HCT116 (cell line): ENCODE data around the gene CRHR1. TPM values are rescaled to one million over a fixed set of nuclear protein-coding genes. Genes with fewer than 3 reads are reported as not detected.

ENCODE experiments used
- ATAC-seq: fragments of 200-7000 bp; cut with Tn5 transposase; 2 replicates; pipeline ENCODE4 v1.9.1; 2020; ENCODE audit warnings: mild to moderate bottlenecking, moderate library complexity
- BruUV-seq: library from RNA; stranded (reverse); fragments of 400-500 nt; replicated peaks from 2 replicates; lab custom pipeline; 2021; lab: Mats Ljungman, UMichigan
- CTCF ChIA-PET: fragments of 300-600 bp; sonication (Branson Sonifier 250); formaldehyde crosslinking; loops from one replicate; lab custom pipeline; 2021; ENCODE audit warnings: antibody characterized with exemption; lab: Charles Lee
- POLR2A ChIA-PET: fragments of 300-600, 350-600 bp; sonication (Branson Sonifier 250); formaldehyde crosslinking; loops from one replicate; lab custom pipeline; 2021; ENCODE audit warnings: antibody characterized with exemption; lab: Charles Lee
- RAD21 ChIA-PET, 2 experiments: fragments of 300-600 bp; sonication (Branson Sonifier 250); formaldehyde crosslinking; loops; one replicate each; lab custom pipeline; 2023; ENCODE audit warnings: low total read pairs in 2 of 2; ENCODE audit not compliant: uncharacterized antibody in 2 of 2, unreplicated experiment in 2 of 2, low non-redundant PET in 1 of 2; lab: Charles Lee
- DNase-seq: peaks from one replicate; pipeline ENCODE4 v3.0.0-alpha.2; 2010; ENCODE audit warnings: low read depth, low spot score
- H2AFZ ChIP-seq: fragments of 200-600 bp; shearing (Covaris generic), sonication (generic); 2 replicates; pipeline ENCODE4 v1.6.1; 2017; ENCODE audit warnings: low read depth, mixed run types, mixed read lengths, antibody characterized with exemption, low read length; ENCODE audit not compliant: poor library complexity, severe bottlenecking
- H3K27ac ChIP-seq: 2 replicates; pipeline ENCODE4 v1.5.1; 2012; ENCODE audit warnings: low read depth, low read length
- H3K27me3 ChIP-seq: fragments of 200-600 bp; sonication (generic); 2 replicates; pipeline ENCODE4 v1.6.1; 2016; ENCODE audit warnings: mixed run types, low read length, mixed read lengths; ENCODE audit not compliant: insufficient read depth
- H3K36me3 ChIP-seq, 2 experiments: fragments of 200-500 bp in 1 of 2; fragments of 200-600 bp in 1 of 2; sonication (Bioruptor generic) in 1 of 2; sonication (generic) in 1 of 2; 2 replicates each; pipeline versions ENCODE4 v1.5.1 to v1.6.1; 2014 to 2016; ENCODE audit warnings: low read length in 2 of 2, inconsistent platforms in 1 of 2, mixed read lengths in 1 of 2, mixed run types in 1 of 2; ENCODE audit not compliant: insufficient read depth in 2 of 2, control insufficient read depth in 1 of 2
- H3K4me1 ChIP-seq, 2 experiments: fragments of 200-600 bp in 1 of 2; sonication (generic) in 1 of 2; 2 replicates each; pipeline versions ENCODE4 v1.5.1 to v1.6.1; 2012 to 2017; ENCODE audit warnings: low read length in 2 of 2, inconsistent platforms in 1 of 2, mild to moderate bottlenecking in 1 of 2, mixed read lengths in 1 of 2, mixed run types in 1 of 2, moderate library complexity in 1 of 2; ENCODE audit not compliant: insufficient read depth in 2 of 2, control insufficient read depth in 1 of 2
- H3K4me2 ChIP-seq: fragments of 200-600 bp; sonication (generic); 2 replicates; pipeline ENCODE4 v1.6.1; 2017; ENCODE audit warnings: mixed run types, low read length, mixed read lengths
- H3K4me3 ChIP-seq, 2 experiments: fragments of 200-600 bp in 1 of 2; sonication (generic) in 1 of 2; replicated peaks in 1 of 2; 2 replicates each; pipeline ENCODE4 v1.5.1; 2011 to 2016; ENCODE audit warnings: low read length in 2 of 2, control low read depth in 1 of 2, low read depth in 1 of 2, mild to moderate bottlenecking in 1 of 2, mixed read lengths in 1 of 2, mixed run types in 1 of 2
- H3K79me2 ChIP-seq: fragments of 200-600 bp; sonication (generic); 2 replicates; pipeline ENCODE4 v1.6.1; 2017; ENCODE audit warnings: mild to moderate bottlenecking, mixed run types, low read length, moderate library complexity, mixed read lengths; ENCODE audit not compliant: insufficient read depth
- H3K9ac ChIP-seq: fragments of 200-600 bp; sonication (generic); 2 replicates; pipeline ENCODE4 v1.6.1; 2016; ENCODE audit warnings: low read length, mixed read lengths
- H3K9me2 ChIP-seq: fragments of 200-600 bp; sonication (generic), shearing (Covaris generic); 2 replicates; pipeline ENCODE4 v1.6.1; 2017; ENCODE audit warnings: mixed run types, mild to moderate bottlenecking, moderate library complexity; ENCODE audit not compliant: insufficient read depth
- H3K9me3 ChIP-seq, 2 experiments: fragments of 200-500 bp in 1 of 2; fragments of 200-600 bp in 1 of 2; sonication (Bioruptor generic) in 1 of 2; sonication (generic) in 1 of 2; 2 replicates each; pipeline ENCODE4 v1.6.1; 2014 to 2017; ENCODE audit warnings: low read length in 2 of 2, mixed read lengths in 2 of 2, inconsistent platforms in 1 of 2, low read depth in 1 of 2, mild to moderate bottlenecking in 1 of 2, mixed run types in 1 of 2, moderate library complexity in 1 of 2; ENCODE audit not compliant: control insufficient read depth in 1 of 2, insufficient read depth in 1 of 2
- H4K20me1 ChIP-seq: fragments of 200-600 bp; sonication (generic), shearing (Covaris generic); 2 replicates; pipeline ENCODE4 v1.6.1; 2017; ENCODE audit warnings: mixed run types, mild to moderate bottlenecking, moderate library complexity; ENCODE audit not compliant: insufficient read depth
- ATF3 ChIP-seq: IDR thresholded peaks from 2 replicates; pipeline ENCODE4 v1.6.1; 2012
- CEBPB ChIP-seq: IDR thresholded peaks from 2 replicates; pipeline ENCODE4 v1.6.1; 2012; ENCODE audit warnings: low read depth
- CTCF ChIP-seq, 3 experiments: fragments of 200-600 bp in 1 of 3; sonication (generic) in 1 of 3; IDR thresholded peaks in 2 of 3; conservative IDR thresholded peaks in 1 of 3; 2 replicates each; pipeline ENCODE4 v1.5.1; 2012 to 2017; ENCODE audit warnings: low read depth in 2 of 3, low read length in 2 of 3, antibody characterized with exemption in 1 of 3, borderline replicate concordance in 1 of 3, control low read depth in 1 of 3, mild to moderate bottlenecking in 1 of 3, mixed read lengths in 1 of 3, mixed run types in 1 of 3, moderate library complexity in 1 of 3; ENCODE audit not compliant: insufficient read depth in 1 of 3
- ELF1 ChIP-seq: IDR thresholded peaks from 2 replicates; pipeline ENCODE4 v1.6.1; 2012; ENCODE audit warnings: low read depth, borderline replicate concordance
- EZH2 ChIP-seq: fragments of 200-600 bp; sonication (generic); IDR thresholded peaks from 2 replicates; pipeline ENCODE4 v1.6.1; 2017; ENCODE audit warnings: antibody characterized with exemption, mixed run types
- EZH2phosphoT487 ChIP-seq: fragments of 200-600 bp; IDR thresholded peaks from 2 replicates; pipeline ENCODE4 v1.6.1; 2018; ENCODE audit warnings: antibody characterized with exemption, borderline replicate concordance
- FOSL1 ChIP-seq: IDR thresholded peaks from 2 replicates; pipeline ENCODE4 v1.6.1; 2012; ENCODE audit warnings: low read depth
- MAX ChIP-seq: IDR thresholded peaks from 2 replicates; pipeline ENCODE4 v1.6.1; 2012
- POLR2A ChIP-seq: IDR thresholded peaks from 2 replicates; pipeline ENCODE4 v1.7.0; 2011; ENCODE audit warnings: borderline replicate concordance; ENCODE audit not compliant: insufficient read depth, insufficient read length; ENCODE audit errors: extremely low read depth
- POLR2AphosphoS5 ChIP-seq: IDR thresholded peaks from 2 replicates; pipeline ENCODE4 v1.6.1; 2011; ENCODE audit warnings: mild to moderate bottlenecking, low read depth, low read length, moderate library complexity
- RAD21 ChIP-seq: IDR thresholded peaks from 2 replicates; pipeline ENCODE4 v1.6.1; 2012; ENCODE audit warnings: low read depth, mild to moderate bottlenecking
- REST ChIP-seq: IDR thresholded peaks from 2 replicates; pipeline ENCODE4 v1.6.1; 2012; ENCODE audit warnings: low read depth
- SIN3A ChIP-seq: IDR thresholded peaks from 2 replicates; pipeline ENCODE4 v1.6.1; 2012; ENCODE audit warnings: low read depth
- SP1 ChIP-seq: IDR thresholded peaks from 2 replicates; pipeline ENCODE4 v1.6.1; 2012; ENCODE audit warnings: low read depth
- SRF ChIP-seq: IDR thresholded peaks from 2 replicates; pipeline ENCODE4 v1.6.1; 2012; ENCODE audit warnings: low read depth
- YY1 ChIP-seq: IDR thresholded peaks from 2 replicates; pipeline ENCODE4 v1.6.1; 2011; ENCODE audit warnings: low read length, low read depth, moderate library complexity, mild to moderate bottlenecking; ENCODE audit not compliant: insufficient replicate concordance; ENCODE audit errors: extremely low read depth
- ZFX ChIP-seq: fragments of 450-650 bp; IDR thresholded peaks from 2 replicates; pipeline ENCODE4 v1.6.1; 2017
- intact Hi-C: fragments of 100-400 bp; cut with micrococcal nuclease; formaldehyde crosslinking; loops from 2 replicates; pipeline ENCODE4 v1.10.0; 2022
- total RNA-seq: library from RNA; stranded (reverse); gene quantifications from one replicate; pipeline ENCODE4 v1.2.1, GENCODE V29; 2021; ENCODE audit not compliant: unreplicated experiment

The CRHR1 gene
- total RNA-seq, 1 experiment from 2014 or later = 0.12 TPM

GRCh38 chr17:45843722-45844121 is 59.6 kb downstream of the CRHR1 start:
- ChIA-PET CTCF (no interaction called here), RAD21 (no interaction called here), POLR2A (no interaction called here)
- no peak overlapping the region for H3K27ac ChIP-seq
- H4K20me1 ChIP-seq = no peaks in the 10 kb centered on the region
- no peak overlapping the region for H3K4me2 ChIP-seq
- intact Hi-C loops = no loop called here
- peaks cover 0 to 8% of the 10 kb centered on the region in 2 experiments; a peak in 2 of 4 replicates for H3K4me1 ChIP-seq
- H3K36me3 ChIP-seq = no peaks in the 10 kb centered on the region
- no peaks in the 10 kb centered on the region for H3K9me3 ChIP-seq
- no peak overlapping the region for H2AFZ ChIP-seq
- no TSS peak for BruUV-seq
- TF ChIP-seq EZH2phosphoT487 (no peak), EZH2 (no peak), POLR2AphosphoS5 (no peak), ELF1 (no peak), RAD21 (no peak), CTCF (IDR thresholded peaks at IDR 0.05 in 2 of 3, conservative IDR thresholded peaks at IDR 0.05 in 1 of 3; ENCODE audit: borderline replicate concordance in 1 of 3, insufficient read depth in 1 of 3, low read depth in 2 of 3, low read length in 2 of 3) (no peak), SP1 (no peak), CEBPB (no peak), REST (no peak), SRF (no peak), FOSL1 (no peak), SIN3A (no peak), MAX (no peak), ATF3 (no peak), ZFX (no peak), YY1 (no peak), POLR2A (no peak)
- no peak for ATAC-seq
- no peaks in the 10 kb centered on the region; the same call in 1 of the 2 replicates for H3K27me3 ChIP-seq
- DNase-seq = no peak
- H3K9me2 ChIP-seq = no peaks in the 10 kb centered on the region
- no peaks in the 10 kb centered on the region for H3K79me2 ChIP-seq
- H3K9ac ChIP-seq = no peak overlapping the region
- H3K4me3 ChIP-seq = no peak overlapping the region
